ENCODE data around the gene SPOCK1. TPM values are rescaled to one million over a fixed set of nuclear protein-coding genes. Genes with fewer than 3 reads are reported as not detected.

Gene SPOCK1
- total and polyA plus RNA-seq, 2 of the 4 experiments (the other 2 are of a cell fraction) = 5.0 to 20.3 TPM

- H2BK5ac ChIP-seq (ENCODE audit: low read depth, low read length, poor library complexity, severe bottlenecking) = no peak overlapping the region
- H3K18ac ChIP-seq (ENCODE audit: low read depth, low read length) = no peak overlapping the region
- TF ChIP-seq NFE2L2 (IDR thresholded peaks at IDR 0.05; ENCODE audit: low read depth, low read length) (no peak), MAZ (IDR thresholded peaks at IDR 0.05; ENCODE audit: borderline replicate concordance, low read depth, low read length) (no peak), BHLHE40 (IDR thresholded peaks at IDR 0.05; ENCODE audit: low read depth, low read length) (no peak), POLR2A (IDR thresholded peaks at IDR 0.05; ENCODE audit: low read depth, low read length) (no peak), MXI1 (IDR thresholded peaks at IDR 0.05; ENCODE audit: borderline replicate concordance, low read depth, low read length) (no peak), CTCF (conservative IDR thresholded peaks at IDR 0.05; ENCODE audit: low read depth, low read length) (no peak), RAD21 (IDR thresholded peaks at IDR 0.05; ENCODE audit: low read length) (no peak), MAFK (IDR thresholded peaks at IDR 0.05; ENCODE audit: low read depth, low read length) (no peak)
- intact Hi-C loops (cut with micrococcal nuclease) (no loop called here), in situ Hi-C loops (cut with MboI; ENCODE audit: low sequenced_read_pairs) (no loop called here), dilution Hi-C loops (cut with HindIII; ENCODE audit: low sequenced_read_pairs, unreplicated experiment) (no loop called here)
- no peak overlapping the region for H3K9ac ChIP-seq (ENCODE audit: low read depth, low read length)
- H3K9me1 ChIP-seq (ENCODE audit: insufficient read depth, low read length) = no peaks in the 10 kb centered on the region
- 60% methylated on average over 2 of the region's 3 CpGs; no CpG with 5 or more reads in 1 of the 2 experiments for WGBS, 2 experiments (ENCODE audit: extremely low coverage in 2 of 2, insufficient read length in 1 of 2)
- H3K4ac ChIP-seq (ENCODE audit: low read depth, low read length) = no peak overlapping the region
- no peak overlapping the region for H2AK9ac ChIP-seq (replicated peaks; ENCODE audit: low read depth, low read length, poor library complexity)
- H2BK120ac ChIP-seq (ENCODE audit: low read depth, low read length) = no peak overlapping the region
- no peak overlapping the region for H2BK15ac ChIP-seq (ENCODE audit: low read depth, low read length)
- H3K4me3 ChIP-seq (ENCODE audit: insufficient read depth, low read depth, low read length) = no peak overlapping the region
- no TSS peak for BruUV-seq (replicated peaks)
- ATAC-seq (ENCODE audit: low read depth) = no peak
- H2BK20ac ChIP-seq (ENCODE audit: low read depth, low read length) = no peak overlapping the region
- no peak overlapping the region for H4K5ac ChIP-seq (ENCODE audit: low read depth, low read length)
- no peaks in the 10 kb centered on the region for H3K36me3 ChIP-seq (ENCODE audit: control insufficient read depth, insufficient read depth, low read length)
- H3K14ac ChIP-seq (replicated peaks; ENCODE audit: low read depth, low read length) = no peak overlapping the region
- no peak for DNase-seq
- CTCF ChIA-PET = no interaction called here
- H4K8ac ChIP-seq (ENCODE audit: low read depth in 2 of 2, low read length in 2 of 2) = no peak overlapping the region
- no peak overlapping the region for H3K4me2 ChIP-seq (ENCODE audit: low read depth, low read length)
- H3K56ac ChIP-seq (ENCODE audit: extremely low read depth, insufficient read depth, low read length) = no peak overlapping the region
- no peak overlapping the region for H3K27ac ChIP-seq (ENCODE audit: insufficient read depth, low read length)
- no peaks in the 10 kb centered on the region for H3K9me3 ChIP-seq (ENCODE audit: control insufficient read depth, insufficient read depth, low read length)
- H2AFZ ChIP-seq (replicated peaks; ENCODE audit: low read length, poor library complexity) = no peak overlapping the region
- no peak overlapping the region for H3K23ac ChIP-seq (ENCODE audit: low read depth, low read length)
- H4K91ac ChIP-seq (ENCODE audit: insufficient read depth, low read depth, low read length) = no peak overlapping the region
- no peaks in the 10 kb centered on the region; the same call in 1 of the 2 replicates for H3K4me1 ChIP-seq (ENCODE audit: control insufficient read depth, insufficient read depth, low read length)
- POLR2A ChIA-PET (ENCODE audit: unreplicated experiment) = no interaction called here
- H4K20me1 ChIP-seq (ENCODE audit: insufficient read depth, low read length) = no peaks in the 10 kb centered on the region
- H2AK5ac ChIP-seq (ENCODE audit: low read depth, low read length) = no peak overlapping the region
- peaks cover 4% of the 10 kb centered on the region for H3K27me3 ChIP-seq (ENCODE audit: control insufficient read depth, insufficient read depth, low read length)
- H3K79me1 ChIP-seq (ENCODE audit: low read depth in 1 of 2, low read length in 2 of 2) = no peaks in the 10 kb centered on the region
These were observed 208.8 kb downstream of the SPOCK1 start for GRCh38 chr5:137290373-137290772.

All from IMR-90 (cell line).